Caco-2 (cell line): Measurements from ENCODE around the gene DNAAF8. TPM values are rescaled to one million over a fixed set of nuclear protein-coding genes. Genes with fewer than 3 reads are reported as not detected.
A peak's percentile ranks its signal among the peaks of the same experiment; 100 is the strongest.

ENCODE experiments used
- BruUV-seq: library from RNA; stranded (reverse); fragments of 400-500 nt; replicated peaks from 2 replicates; lab custom pipeline; 2021; lab: Mats Ljungman, UMichigan
- CTCF ChIA-PET: fragments of 300-600 bp; sonication (Branson Sonifier 250); formaldehyde crosslinking; loops from one replicate; lab custom pipeline; 2022; ENCODE audit warnings: antibody characterized with exemption; lab: Charles Lee
- POLR2A ChIA-PET: fragments of 300-600 bp; sonication (Branson Sonifier 250); formaldehyde crosslinking; loops from one replicate; lab custom pipeline; 2022; ENCODE audit warnings: antibody characterized with exemption; lab: Charles Lee
- DNase-seq, 2 experiments: peaks; one replicate each; pipeline versions ENCODE4 v3.0.0 to v3.0.0-alpha.2; 2020 to 2022
- H3K27me3 ChIP-seq: replicated peaks from 2 replicates; pipeline ENCODE4 v1.6.0; 2011; ENCODE audit warnings: low read length; ENCODE audit not compliant: control insufficient read depth, insufficient read depth
- H3K36me3 ChIP-seq: 2 replicates; pipeline ENCODE4 v1.5.1; 2011; ENCODE audit warnings: low read length; ENCODE audit not compliant: control insufficient read depth, insufficient read depth
- H3K4me1 ChIP-seq: fragments of 250-450 bp; sonication (Bioruptor Pico); 2 replicates; pipeline ENCODE4 v1.5.1; 2020; ENCODE audit warnings: mild to moderate bottlenecking
- H3K4me3 ChIP-seq: 2 replicates; pipeline ENCODE4 v1.5.1; 2011; ENCODE audit warnings: low read depth, mild to moderate bottlenecking, control low read depth, low read length
- H3K9me3 ChIP-seq: fragments of 250-450 bp; sonication (Bioruptor Pico); 2 replicates; pipeline ENCODE4 v1.5.1; 2020; ENCODE audit warnings: mild to moderate bottlenecking, moderate library complexity
- H3K27ac Mint-ChIP-seq: one replicate; pipeline ENCODE4 v1.8.0; 2022; ENCODE audit warnings: mixed read lengths; ENCODE audit not compliant: unreplicated experiment
- H3K27me3 Mint-ChIP-seq: one replicate; pipeline ENCODE4 v1.8.0; 2022; ENCODE audit warnings: mixed read lengths; ENCODE audit not compliant: insufficient read depth, unreplicated experiment
- H3K36me3 Mint-ChIP-seq: one replicate; pipeline ENCODE4 v1.8.0; 2022; ENCODE audit warnings: mild to moderate bottlenecking, mixed read lengths; ENCODE audit not compliant: insufficient read depth, unreplicated experiment
- H3K4me1 Mint-ChIP-seq: one replicate; pipeline ENCODE4 v1.8.0; 2022; ENCODE audit warnings: low read depth, mixed read lengths; ENCODE audit not compliant: unreplicated experiment
- H3K4me3 Mint-ChIP-seq: one replicate; pipeline ENCODE4 v1.8.0; 2022; ENCODE audit warnings: mild to moderate bottlenecking, moderate library complexity, mixed read lengths; ENCODE audit not compliant: unreplicated experiment
- H3K9me3 Mint-ChIP-seq: one replicate; pipeline ENCODE4 v1.8.0; 2022; ENCODE audit warnings: mixed read lengths; ENCODE audit not compliant: unreplicated experiment
- CTCF ChIP-seq, 2 experiments: fragments of 200-600 bp in 1 of 2; IDR thresholded peaks; 1 replicate in 1 of 2; 2 replicates in 1 of 2; pipeline versions ENCODE4 v1.5.1 to v1.8.0; 2011 to 2022; ENCODE audit warnings: antibody characterized with exemption in 1 of 2, control low read depth in 1 of 2, inconsistent platforms in 1 of 2, low read depth in 1 of 2, low read length in 1 of 2, mild to moderate bottlenecking in 1 of 2, moderate library complexity in 1 of 2; ENCODE audit not compliant: insufficient read depth in 1 of 2, severe bottlenecking in 1 of 2, unreplicated experiment in 1 of 2
- intact Hi-C: fragments of 100-400 bp; cut with micrococcal nuclease; formaldehyde crosslinking; loops from one replicate; pipeline ENCODE4 v1.10.0; 2022; ENCODE audit not compliant: unreplicated experiment
- total RNA-seq: library from RNA; stranded (reverse); gene quantifications from 2 replicates; pipeline ENCODE4 v1.2.3, GENCODE V29; 2022

Gene DNAAF8
- total RNA-seq, 1 experiment from 2014 or later: 0.54 TPM

GRCh38 chr16:4696172-4696904 lies 38.0 kb upstream of the DNAAF8 start:
- POLR2A ChIA-PET: no interaction called here
- Mint-ChIP-seq H3K27me3 (no peaks in the 10 kb centered on the region), H3K4me1 (no peaks in the 10 kb centered on the region), H3K27ac (no peak overlapping the region), H3K4me3 (no peak overlapping the region), H3K36me3 (peaks cover 52% of the 10 kb centered on the region), H3K9me3 (no peaks in the 10 kb centered on the region)
- Histone ChIP-seq H3K4me3 (no peak overlapping the region), H3K9me3 (no peaks in the 10 kb centered on the region), H3K4me1 (0 out of 2 replicates have a peak, but pooled peaks cover 6% of the 10 kb centered on the region), H3K27me3 (no peaks in the 10 kb centered on the region), H3K36me3 (no peaks in the 10 kb centered on the region; the same call in 1 of the 2 replicates)
- CTCF ChIA-PET: interaction anchor here (0.5 kb wide), 1 partner anchor 16 kb away, joined by 3 read pairs; no protein-coding TSS in a partner anchor
- BruUV-seq: no TSS peak
- no peak for DNase-seq
- no peak for TF ChIP-seq CTCF (IDR thresholded peaks at IDR 0.05; ENCODE audit: insufficient read depth in 1 of 2, low read depth in 1 of 2, low read length in 1 of 2, severe bottlenecking in 1 of 2, unreplicated experiment in 1 of 2)
- intact Hi-C loops: no loop called here

- BruUV-seq: no TSS peak
- Histone ChIP-seq H3K9me3 (no peaks in the 10 kb centered on the region), H3K27me3 (no peaks in the 10 kb centered on the region), H3K4me3 (no peak overlapping the region), H3K36me3 (no peaks in the 10 kb centered on the region; the same call in 1 of the 2 replicates), H3K4me1 (0 out of 2 replicates have a peak, but pooled peaks cover 6% of the 10 kb centered on the region)
- TF ChIP-seq CTCF (IDR thresholded peaks at IDR 0.05; ENCODE audit: insufficient read depth in 1 of 2, low read depth in 1 of 2, low read length in 1 of 2, severe bottlenecking in 1 of 2, unreplicated experiment in 1 of 2): no peak
- Mint-ChIP-seq H3K4me3 (no peak overlapping the region), H3K36me3 (peaks cover 53% of the 10 kb centered on the region), H3K27ac (no peak overlapping the region), H3K27me3 (no peaks in the 10 kb centered on the region), H3K9me3 (no peaks in the 10 kb centered on the region), H3K4me1 (no peaks in the 10 kb centered on the region)
- ChIA-PET POLR2A (interaction anchor here (0.5 kb wide), 1 partner anchor 106 kb away, joined by 3 read pairs; no protein-coding TSS in a partner anchor), CTCF (interaction anchor here (0.5 kb wide), 1 partner anchor 17 kb away, joined by 3 read pairs; no protein-coding TSS in a partner anchor)
- DNase-seq: peak in 1 of 2 experiments; percentile 34
- intact Hi-C loops: no loop called here
These were observed 37.2 kb upstream of the DNAAF8 start for GRCh38 chr16:4696905-4697847.

- POLR2A ChIA-PET: interaction anchor here (0.5 kb wide), 1 partner anchor 105 kb away, joined by 3 read pairs; no protein-coding TSS in a partner anchor
- H3K4me1 ChIP-seq: 0 out of 2 replicates have a peak, but pooled peaks cover under 1% of the 10 kb centered on the region
- CTCF ChIA-PET: no interaction called here
These were observed 36.5 kb upstream of the DNAAF8 start for GRCh38 chr16:4697848-4698291.

More at GRCh38 chr16:4697848-4698291, 36.5 kb upstream of the DNAAF8 start:
- Histone ChIP-seq H3K36me3 (no peaks in the 10 kb centered on the region; the same call in 1 of the 2 replicates), H3K9me3 (no peaks in the 10 kb centered on the region), H3K4me3 (no peak overlapping the region), H3K27me3 (no peaks in the 10 kb centered on the region)
- BruUV-seq: no TSS peak
- intact Hi-C loops: no loop called here
- H3K27ac Mint-ChIP-seq: no peak overlapping the region
- peaks cover 53% of the 10 kb centered on the region for H3K36me3 Mint-ChIP-seq
- H3K9me3 Mint-ChIP-seq: no peaks in the 10 kb centered on the region
- DNase-seq: no peak
- no peaks in the 10 kb centered on the region for H3K4me1 Mint-ChIP-seq
- no peaks in the 10 kb centered on the region for H3K27me3 Mint-ChIP-seq
- H3K4me3 Mint-ChIP-seq: no peak overlapping the region
- no peak for TF ChIP-seq CTCF (IDR thresholded peaks at IDR 0.05; ENCODE audit: insufficient read depth in 1 of 2, low read depth in 1 of 2, low read length in 1 of 2, severe bottlenecking in 1 of 2, unreplicated experiment in 1 of 2)
